MG63 (cell line): ENCODE data around the gene DLL4. TPM values are rescaled to one million over a fixed set of nuclear protein-coding genes. Genes with fewer than 3 reads are reported as not detected.
A peak's percentile ranks its signal among the peaks of the same experiment; 100 is the strongest.

ENCODE experiments used
- DNase-seq: peaks from one replicate; pipeline ENCODE4 v3.0.0-alpha.2; 2020
- H3K27me3 ChIP-seq: fragments of 250-450 bp; sonication (Bioruptor Pico); 2 replicates; pipeline ENCODE4 v1.5.1; 2020; ENCODE audit warnings: mild to moderate bottlenecking, moderate library complexity
- H3K36me3 ChIP-seq: fragments of 250-450 bp; sonication (Bioruptor Pico); 2 replicates; pipeline ENCODE4 v1.5.1; 2020; ENCODE audit warnings: mild to moderate bottlenecking, moderate library complexity
- H3K4me3 ChIP-seq: fragments of 250-450 bp; sonication (Bioruptor Pico); 2 replicates; pipeline ENCODE4 v1.5.1; 2020; ENCODE audit warnings: mild to moderate bottlenecking, moderate library complexity
- H3K9me3 ChIP-seq: fragments of 250-450 bp; sonication (Bioruptor Pico); 2 replicates; pipeline ENCODE4 v1.5.1; 2020; ENCODE audit warnings: mild to moderate bottlenecking, moderate library complexity
- total RNA-seq: library from RNA; depleted of rRNA; stranded (reverse); fragments of >200 nt; shearing (Covaris generic); gene quantifications from 2 replicates; pipeline ENCODE4 v1.2.3, GENCODE V29; 2014; ENCODE audit warnings: low replicate concordance

Gene DLL4
- total RNA-seq, 1 experiment from 2014 or later = not detected

DNA sequence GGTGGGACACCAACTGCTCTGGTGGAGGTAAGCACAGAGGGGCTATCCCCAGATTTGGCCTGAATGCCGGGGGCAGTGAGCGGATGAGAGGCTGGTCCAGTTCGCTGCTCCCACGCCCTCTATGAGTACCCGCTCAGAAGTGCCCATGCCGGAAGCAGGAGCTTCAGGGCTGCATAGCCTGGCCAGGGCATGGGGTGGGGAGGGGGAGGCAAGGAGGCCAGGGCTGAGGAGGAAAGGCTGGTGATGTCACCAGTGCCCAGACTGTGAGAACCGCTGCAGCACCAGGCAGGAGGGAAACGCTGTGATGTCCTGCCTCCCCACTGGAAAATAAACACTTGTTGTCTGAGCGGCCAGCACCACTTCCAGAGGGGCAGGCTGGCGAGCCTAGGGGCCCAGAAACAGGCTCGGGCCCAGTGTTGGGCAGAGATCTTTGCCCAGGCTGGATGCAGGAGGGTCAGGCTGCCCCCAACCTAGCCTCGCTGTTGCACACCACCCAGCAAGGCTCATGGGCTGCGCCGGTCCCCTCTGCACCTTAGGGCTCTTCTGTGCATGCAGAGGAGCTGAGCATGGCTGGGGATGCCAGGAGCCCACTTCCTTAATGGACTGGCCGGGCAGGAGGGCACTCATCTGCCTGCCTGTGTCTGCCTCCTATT is 10.9 kb upstream of the DLL4 start:
- Histone ChIP-seq H3K9me3 (no peaks in the 10 kb centered on the region), H3K27me3 (no peaks in the 10 kb centered on the region), H3K36me3 (no peaks in the 10 kb centered on the region), H3K4me3 (no peak overlapping the region)
- no peak for DNase-seq

DNA sequence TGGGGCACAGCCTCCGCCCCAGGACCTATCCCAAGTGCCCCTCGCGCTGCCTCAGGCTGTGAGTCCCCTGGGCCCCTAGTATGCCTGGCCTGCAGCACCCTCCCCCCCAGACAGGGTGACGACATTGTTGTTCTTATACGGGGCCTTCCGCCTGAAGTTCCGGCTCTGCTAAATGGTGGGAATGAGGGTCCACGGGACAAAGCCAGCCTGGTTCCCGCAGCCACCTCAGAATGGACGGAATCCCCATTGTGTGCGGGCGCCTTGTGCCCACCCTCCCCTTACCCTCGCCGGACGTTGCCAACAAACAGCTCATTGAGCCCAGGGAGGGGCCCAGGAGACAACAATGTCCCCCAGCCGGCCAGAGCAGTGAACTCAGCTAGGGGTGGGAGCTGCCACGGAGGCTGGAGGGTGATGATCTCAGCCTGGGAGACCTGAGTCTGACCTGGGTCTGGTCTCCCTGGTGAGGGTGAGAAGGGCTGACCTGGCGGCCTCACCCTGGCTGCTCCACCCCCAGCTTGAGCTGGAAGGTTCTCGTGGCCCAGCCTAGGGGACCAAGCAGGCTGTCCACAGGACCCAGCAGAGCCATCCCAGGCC is 10.2 kb upstream of the DLL4 start:
- no peaks in the 10 kb centered on the region for H3K36me3 ChIP-seq
- no peak for DNase-seq
- H3K27me3 ChIP-seq = no peaks in the 10 kb centered on the region
- no peaks in the 10 kb centered on the region for H3K9me3 ChIP-seq
- H3K4me3 ChIP-seq = no peak overlapping the region

DNA sequence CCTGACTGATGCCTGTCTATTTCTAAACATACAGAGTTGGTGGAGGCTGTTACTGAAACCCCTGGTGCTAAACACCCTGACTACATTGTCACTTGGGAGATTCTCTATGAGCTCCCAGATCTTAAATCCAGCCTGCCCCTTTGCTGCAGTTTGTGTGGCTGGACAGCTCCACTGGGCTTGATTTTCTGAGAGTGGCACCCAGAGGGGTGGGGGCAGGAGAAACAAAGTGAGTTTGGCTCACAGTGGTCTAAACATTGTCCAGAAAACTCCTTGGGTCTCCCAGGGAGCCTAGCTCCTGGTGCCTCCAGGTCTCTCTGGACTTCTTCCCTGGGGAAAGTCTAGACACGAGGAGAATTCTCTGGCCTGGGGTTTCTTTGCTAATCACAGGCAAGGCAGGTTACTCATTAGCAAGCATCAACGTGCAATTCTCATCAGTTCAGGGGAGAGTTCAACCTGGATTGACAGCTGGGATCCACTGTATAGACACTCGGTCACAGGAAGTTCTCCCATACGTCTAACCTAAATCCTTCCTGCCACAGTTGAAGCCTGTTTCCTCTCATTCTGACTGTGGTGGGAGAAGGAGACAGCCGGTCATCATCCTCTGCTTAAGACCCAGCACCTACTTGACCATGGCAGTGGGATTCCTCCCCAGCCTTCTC is 7.1 kb upstream of the DLL4 start:
- no peaks in the 10 kb centered on the region for H3K9me3 ChIP-seq
- H3K36me3 ChIP-seq = no peaks in the 10 kb centered on the region
- DNase-seq = no peak
- H3K4me3 ChIP-seq = no peak overlapping the region
- H3K27me3 ChIP-seq = no peaks in the 10 kb centered on the region

GRCh38 chr15:40922608-40923005 is 6.5 kb upstream of the DLL4 start:
- H3K4me3 ChIP-seq = no peak overlapping the region
- no peak for DNase-seq
- H3K36me3 ChIP-seq = no peaks in the 10 kb centered on the region
- no peaks in the 10 kb centered on the region for H3K27me3 ChIP-seq
- H3K9me3 ChIP-seq = no peaks in the 10 kb centered on the region

DNA sequence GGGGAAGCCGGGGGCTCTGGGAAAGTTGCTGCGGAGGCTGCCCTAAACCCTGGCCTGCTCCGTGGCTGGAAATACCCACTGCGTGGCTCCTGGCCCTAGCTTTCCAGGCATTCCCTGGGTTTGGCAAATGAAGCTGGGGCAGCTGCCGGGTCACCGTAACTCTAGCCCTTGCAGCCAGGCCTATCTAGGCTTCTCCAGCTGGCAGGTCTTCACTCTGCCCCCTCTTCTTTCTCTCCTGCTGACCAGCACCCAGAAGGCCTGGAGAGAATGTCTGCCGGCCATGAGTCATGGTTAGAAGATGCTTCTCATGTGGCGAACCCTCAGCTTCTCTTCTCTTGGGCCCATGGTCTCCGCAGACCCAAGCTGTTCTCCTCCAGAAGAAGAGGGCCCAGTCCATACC is 5.6 kb upstream of the DLL4 start:
- DNase-seq = no peak
- H3K4me3 ChIP-seq = no peak overlapping the region

DNA sequence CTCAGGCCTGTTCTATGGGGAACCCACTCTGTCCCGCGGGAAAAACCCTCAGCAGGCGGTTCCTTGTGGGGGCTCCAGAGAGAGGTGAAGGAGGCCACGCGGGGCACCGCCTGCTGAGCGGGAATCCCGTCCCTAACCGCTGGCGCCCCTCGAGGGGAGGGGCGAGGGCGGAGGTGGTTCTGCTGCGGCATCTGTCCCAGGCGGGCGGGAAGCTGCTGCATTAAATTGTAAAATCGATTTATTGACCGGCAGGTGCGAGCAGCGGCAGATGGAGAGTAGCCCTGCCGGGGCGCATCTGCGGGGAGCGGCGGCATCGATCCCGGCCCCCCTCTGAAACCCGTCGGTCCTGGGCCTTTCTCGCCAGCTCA is 3.7 kb upstream of the DLL4 start:
- H3K27me3 ChIP-seq = peaks cover 23% of the 10 kb centered on the region
- no peaks in the 10 kb centered on the region for H3K9me3 ChIP-seq
- H3K4me3 ChIP-seq = no peak overlapping the region
- H3K36me3 ChIP-seq = no peaks in the 10 kb centered on the region
- no peak for DNase-seq

More for the DNA sequence above, 5.6 kb upstream of the DLL4 start:
- Histone ChIP-seq H3K27me3 (peaks cover 5% of the 10 kb centered on the region), H3K9me3 (no peaks in the 10 kb centered on the region), H3K36me3 (no peaks in the 10 kb centered on the region)

DNA sequence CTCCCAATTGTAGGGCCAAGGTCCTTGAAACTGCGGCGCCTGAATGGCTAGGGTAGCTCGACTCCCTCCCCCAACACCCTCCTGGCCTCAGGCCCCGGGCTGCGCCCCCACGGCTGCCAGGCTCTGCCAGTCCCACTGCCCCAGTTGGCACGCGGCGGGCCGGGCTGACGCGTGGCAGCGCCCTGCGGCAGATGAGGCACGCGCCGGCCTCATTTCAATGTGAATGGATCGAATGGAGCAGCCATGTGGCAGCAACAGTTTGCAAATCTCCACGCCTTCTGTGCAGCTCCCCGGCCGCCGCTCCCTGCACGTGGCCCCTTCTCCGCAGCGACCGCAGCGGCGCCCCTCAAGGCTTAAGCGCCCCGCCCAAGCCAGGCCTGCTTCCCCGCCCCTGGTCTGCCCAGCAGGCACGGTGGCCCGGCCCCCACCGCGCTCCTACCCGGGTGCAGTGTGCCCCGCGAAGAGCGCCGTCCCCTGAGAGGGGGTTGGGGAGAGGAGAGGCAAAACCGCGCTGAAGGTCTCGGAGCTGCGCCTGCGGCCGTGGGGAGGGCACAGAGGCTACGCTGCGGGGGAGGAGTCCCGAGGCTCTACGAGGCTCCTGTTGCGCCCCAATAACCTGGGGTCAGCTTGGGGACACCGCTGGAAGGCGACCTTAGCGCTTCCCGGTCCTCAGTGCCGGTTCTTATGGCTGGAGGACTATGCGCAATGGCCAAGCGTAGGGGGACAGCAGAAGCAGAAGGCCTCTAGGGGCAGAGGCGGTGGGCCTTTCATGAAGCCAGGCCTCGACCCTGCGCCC is 3.1 kb upstream of the DLL4 start:
- Histone ChIP-seq H3K27me3 (peaks cover 29% of the 10 kb centered on the region), H3K36me3 (no peaks in the 10 kb centered on the region), H3K9me3 (no peaks in the 10 kb centered on the region), H3K4me3 (no peak overlapping the region)
- no peak for DNase-seq

DNA sequence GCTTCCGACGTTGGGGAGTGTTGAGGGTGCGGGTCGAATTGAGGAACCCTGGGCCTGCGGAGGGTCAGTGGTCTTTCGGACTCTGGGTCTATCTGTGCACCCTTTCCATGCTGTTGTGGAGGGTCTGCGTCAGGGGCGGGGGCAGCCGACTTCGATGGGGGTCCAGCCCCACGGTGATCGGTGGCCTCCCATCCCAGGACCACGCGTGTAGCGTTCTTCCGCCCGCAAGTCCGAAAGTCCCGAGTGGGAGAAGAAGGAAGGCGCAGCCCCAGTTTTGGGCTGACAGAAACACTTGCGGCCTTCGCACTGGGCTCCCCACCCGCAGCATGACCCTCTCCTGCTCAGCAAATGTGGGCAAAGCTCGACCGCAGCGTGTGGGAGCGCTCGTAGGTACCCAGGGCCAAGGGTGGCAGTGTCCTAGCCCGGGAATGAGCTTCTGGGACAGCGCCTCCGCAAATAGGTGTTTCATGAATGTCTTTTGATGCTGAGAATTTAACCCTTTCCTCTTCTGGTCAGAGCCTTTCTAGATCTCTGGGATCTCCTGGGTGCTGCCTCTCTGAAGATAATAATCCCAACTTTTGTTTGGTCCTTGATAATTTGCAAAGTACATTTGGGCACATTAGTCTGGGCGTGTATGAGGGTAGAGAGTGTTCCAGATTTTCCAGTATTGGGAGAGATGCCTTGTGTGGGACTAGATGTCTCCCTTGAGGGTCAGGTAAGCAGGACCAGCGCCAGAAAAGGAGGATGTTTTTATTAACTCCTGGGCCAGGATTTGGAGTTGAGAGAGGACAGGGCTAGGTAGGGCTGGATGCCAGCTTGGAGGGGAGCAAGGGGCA is 2.3 kb upstream of the DLL4 start:
- peaks cover 30% of the 10 kb centered on the region for H3K27me3 ChIP-seq
- H3K4me3 ChIP-seq = no peak overlapping the region
- no peaks in the 10 kb centered on the region for H3K9me3 ChIP-seq
- DNase-seq = no peak
- no peaks in the 10 kb centered on the region for H3K36me3 ChIP-seq

- Histone ChIP-seq H3K27me3 (peaks cover 30% of the 10 kb centered on the region), H3K4me3 (no peak overlapping the region), H3K36me3 (no peaks in the 10 kb centered on the region), H3K9me3 (no peaks in the 10 kb centered on the region)
- no peak for DNase-seq
Observed at GRCh38 chr15:40927495-40927872, 1.7 kb upstream of the DLL4 start.

- peaks cover 30% of the 10 kb centered on the region for H3K27me3 ChIP-seq
- H3K9me3 ChIP-seq = no peaks in the 10 kb centered on the region
- no peak overlapping the region for H3K4me3 ChIP-seq
- no peak for DNase-seq
- no peaks in the 10 kb centered on the region for H3K36me3 ChIP-seq
Observed at GRCh38 chr15:40927873-40928806, 1.0 kb upstream of the DLL4 start.

- Histone ChIP-seq H3K9me3 (no peaks in the 10 kb centered on the region), H3K4me3 (peak overlapping the region; percentile 24), H3K27me3 (peaks cover 30% of the 10 kb centered on the region), H3K36me3 (no peaks in the 10 kb centered on the region)
- DNase-seq = peak; percentile 52
Observed at GRCh38 chr15:40929660-40930429, 705 bp downstream of the DLL4 start.

- H3K36me3 ChIP-seq = no peaks in the 10 kb centered on the region
- no peak overlapping the region for H3K4me3 ChIP-seq
- H3K27me3 ChIP-seq = peaks cover 30% of the 10 kb centered on the region
- H3K9me3 ChIP-seq = no peaks in the 10 kb centered on the region
- DNase-seq = no peak
Observed at GRCh38 chr15:40930430-40931299, 1.5 kb downstream of the DLL4 start.

DNA sequence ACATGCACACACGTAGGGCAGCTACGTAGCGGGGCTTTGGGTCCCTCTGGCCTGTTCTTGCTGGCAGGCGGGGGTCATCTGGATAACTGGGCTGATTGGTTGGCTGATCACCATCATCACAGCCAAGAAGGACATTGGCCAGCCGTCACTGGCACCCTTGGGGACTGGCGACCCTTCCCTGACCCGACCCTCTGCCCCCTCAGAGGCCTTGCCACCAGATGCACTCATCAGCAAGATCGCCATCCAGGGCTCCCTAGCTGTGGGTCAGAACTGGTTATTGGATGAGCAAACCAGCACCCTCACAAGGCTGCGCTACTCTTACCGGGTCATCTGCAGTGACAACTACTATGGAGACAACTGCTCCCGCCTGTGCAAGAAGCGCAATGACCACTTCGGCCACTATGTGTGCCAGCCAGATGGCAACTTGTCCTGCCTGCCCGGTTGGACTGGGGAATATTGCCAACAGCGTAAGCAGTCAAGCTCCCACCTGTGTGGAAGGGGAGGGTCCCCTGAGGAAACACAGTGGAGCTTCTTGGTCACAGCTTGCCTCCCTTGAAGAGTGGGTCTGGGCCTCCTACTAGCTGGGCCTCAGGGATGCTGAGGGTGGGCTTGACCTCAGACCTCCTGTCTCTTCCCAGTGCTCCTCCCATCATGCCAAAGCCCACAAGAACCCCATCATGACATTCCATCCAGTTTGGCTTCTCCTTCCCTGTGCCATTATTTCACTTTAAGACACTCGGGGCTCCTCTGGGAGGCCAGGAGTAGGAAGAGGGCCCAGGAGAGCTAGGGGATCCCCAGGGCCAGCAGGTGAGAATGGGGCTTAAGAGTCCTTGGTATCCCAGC is 2.4 kb downstream of the DLL4 start:
- Histone ChIP-seq H3K27me3 (peaks cover 30% of the 10 kb centered on the region), H3K9me3 (no peaks in the 10 kb centered on the region), H3K4me3 (no peak overlapping the region), H3K36me3 (no peaks in the 10 kb centered on the region)
- DNase-seq = no peak
